ENCODE data around the gene ADGRB2.

- TF ChIP-seq CTCF (IDR thresholded peaks at IDR 0.05) (no peak), POLR2A (IDR thresholded peaks at IDR 0.05) (no peak)
These were observed 8.2 kb downstream of the ADGRB2 start for GRCh38 chr1:31755850-31756492.
